Breast epithelium (tissue), 4 donors: Measurements from ENCODE around the gene TCL1A. TPM values are rescaled to one million over a fixed set of nuclear protein-coding genes. Genes with fewer than 3 reads are reported as not detected.

Source experiments
- DNase-seq, 2 donors: peaks; one replicate each; pipeline ENCODE4 v3.0.0-alpha.2; 2019; ENCODE audit warnings: low spot score in 2 of 2
- H3K27ac ChIP-seq, 2 donors: fragments of 200-600 bp; sonication (generic) in 1 of 2; one replicate each; pipeline ENCODE4 v1.5.1; 2016 to 2019; ENCODE audit warnings: mild to moderate bottlenecking in 1 of 2
- H3K27me3 ChIP-seq, 2 donors: fragments of 200-600 bp; sonication (generic) in 1 of 2; one replicate each; pipeline versions ENCODE4 v1.5.1 to v1.6.0; 2017 to 2019; ENCODE audit warnings: control low read depth in 1 of 2, mild to moderate bottlenecking in 1 of 2
- H3K36me3 ChIP-seq: fragments of 200-600 bp; one replicate; pipeline ENCODE4 v1.5.1; 2019
- H3K4me1 ChIP-seq, 2 donors: fragments of 200-600 bp; sonication (generic); one replicate each; pipeline ENCODE4 v1.5.1; 2016 to 2019; ENCODE audit warnings: control low read depth in 1 of 2
- H3K4me3 ChIP-seq, 3 donors: fragments of 200-600 bp; sonication (generic); 1 replicate in 2 of 3; 2 replicates in 1 of 3; pipeline ENCODE4 v1.5.1; 2016 to 2019; ENCODE audit warnings: mild to moderate bottlenecking in 3 of 3, moderate library complexity in 2 of 3
- H3K9me3 ChIP-seq, 2 donors: fragments of 200-600 bp; sonication (generic) in 1 of 2; one replicate each; pipeline ENCODE4 v1.5.1; 2016 to 2019; ENCODE audit warnings: control low read depth in 1 of 2
- CTCF ChIP-seq, 3 donors: fragments of 450-650 bp; IDR thresholded peaks; one replicate each; pipeline ENCODE4 v1.5.1; 2016 to 2017; ENCODE audit warnings: antibody characterized with exemption in 3 of 3, mild to moderate bottlenecking in 3 of 3, moderate library complexity in 3 of 3
- POLR2A ChIP-seq: fragments of 450-650 bp; IDR thresholded peaks from one replicate; pipeline ENCODE4 v1.6.1; 2016; ENCODE audit warnings: antibody characterized with exemption, mild to moderate bottlenecking, moderate library complexity
- POLR2AphosphoS5 ChIP-seq, 3 donors: sonication (generic); formaldehyde crosslinking; IDR thresholded peaks; one replicate each; pipeline ENCODE4 v1.6.1; 2017; ENCODE audit warnings: antibody characterized with exemption in 3 of 3
- intact Hi-C: fragments of 100-400 bp; cut with DNase I; formaldehyde crosslinking; loops from one replicate; pipeline ENCODE4 v1.15.1; 2023; ENCODE audit warnings: low total_unique reads
- total RNA-seq, 3 donors: library from RNA; depleted of rRNA; stranded (reverse); fragments of >200 nt; gene quantifications; one replicate each; pipeline ENCODE4 v1.1.0, GENCODE V29; 2016

TCL1A gene
- total RNA-seq, 3 donors from 2014 or later, result not detected

- intact Hi-C loops, result no loop called here
- H3K4me3 ChIP-seq, result no peak overlapping the region
- no peaks in the 10 kb centered on the region for H3K4me1 ChIP-seq
- H3K27ac ChIP-seq, result no peak overlapping the region
- H3K36me3 ChIP-seq, result no peaks in the 10 kb centered on the region
- TF ChIP-seq POLR2AphosphoS5 (IDR thresholded peaks at IDR 0.05) (no peak), POLR2A (no peak), CTCF (IDR thresholded peaks at IDR 0.05) (no peak)
- H3K9me3 ChIP-seq, result no peaks in the 10 kb centered on the region
- peaks cover 0 to 25% of the 10 kb centered on the region in 2 donors for H3K27me3 ChIP-seq
- DNase-seq, result no peak
These were observed 50.6 kb downstream of the TCL1A start for GRCh38 chr14:95663226-95663797.

- Histone ChIP-seq H3K27ac (no peak overlapping the region), H3K27me3 (peaks cover 0 to 25% of the 10 kb centered on the region in 2 donors), H3K36me3 (no peaks in the 10 kb centered on the region), H3K4me1 (no peaks in the 10 kb centered on the region), H3K4me3 (peak overlapping the region in 1 of 3 donors; percentile 2), H3K9me3 (no peaks in the 10 kb centered on the region)
- intact Hi-C loops, result no loop called here
- TF ChIP-seq POLR2AphosphoS5 (IDR thresholded peaks at IDR 0.05) (no peak), POLR2A (no peak), CTCF (IDR thresholded peaks at IDR 0.05) (no peak)
- no peak for DNase-seq
These were observed 51.3 kb downstream of the TCL1A start for GRCh38 chr14:95662376-95663186.

- H3K4me3 ChIP-seq, result peak overlapping the region in 1 of 3 donors; percentile 36
- no peaks in the 10 kb centered on the region for H3K4me1 ChIP-seq
- H3K36me3 ChIP-seq, result no peaks in the 10 kb centered on the region
- no peaks in the 10 kb centered on the region for H3K9me3 ChIP-seq
- intact Hi-C loops, result no loop called here
- TF ChIP-seq CTCF (IDR thresholded peaks at IDR 0.05) (no peak), POLR2AphosphoS5 (IDR thresholded peaks at IDR 0.05) (no peak), POLR2A (no peak)
- H3K27ac ChIP-seq, result no peak overlapping the region
- peaks cover 0 to 13% of the 10 kb centered on the region in 2 donors for H3K27me3 ChIP-seq
- DNase-seq, result no peak
These were observed 53.0 kb downstream of the TCL1A start for GRCh38 chr14:95660651-95661515.

GRCh38 chr14:95659990-95660385 is 53.9 kb downstream of the TCL1A start:
- Histone ChIP-seq H3K4me3 (peak overlapping the region in 1 of 3 donors; percentile 36), H3K27ac (no peak overlapping the region), H3K27me3 (peaks cover 0 to 13% of the 10 kb centered on the region in 2 donors), H3K36me3 (no peaks in the 10 kb centered on the region), H3K9me3 (no peaks in the 10 kb centered on the region), H3K4me1 (no peaks in the 10 kb centered on the region)
- TF ChIP-seq CTCF (IDR thresholded peaks at IDR 0.05) (no peak), POLR2A (no peak), POLR2AphosphoS5 (IDR thresholded peaks at IDR 0.05) (no peak)
- intact Hi-C loops, result no loop called here
- DNase-seq, result no peak

Other genes starting within 250 kb of the TCL1A start
- 100 to 1,000 TPM in 1 of 3 donors, 10 to 100 TPM in 2; 13.5 to 112 (median 22.0) TPM for gene SYNE3, start 197.5 kb downstream of the TCL1A start, total RNA-seq
- gene GLRX5, start 179.1 kb downstream of the TCL1A start, total RNA-seq, result 10 to 100 TPM; 29.1 to 36.1 (median 33.6) TPM
- not detected for gene TCL1B, start 27.7 kb downstream of the TCL1A start, total RNA-seq
- under 1 TPM in 1 of 3 donors, not detected in 2; 0.15 TPM for gene TUNAR, start 162.7 kb upstream of the TCL1A start, total RNA-seq